GM12873 (cell line): ENCODE results near the gene UBE2H.

Source experiments
- TF ChIP-seq, protein P1 (sequence below): IDR thresholded peaks from 2 replicates; pipeline ENCODE4 v1.5.1; 2012; ENCODE audit warnings: low read depth, mild to moderate bottlenecking, moderate library complexity, low read length, control low read depth; ENCODE audit not compliant: insufficient read depth; ENCODE audit errors: missing control alignments

UBE2H gene

GRCh38 chr7:129955993-129956543, 3.3 kb upstream of the UBE2H start:
- TF ChIP-seq, protein P1, sequence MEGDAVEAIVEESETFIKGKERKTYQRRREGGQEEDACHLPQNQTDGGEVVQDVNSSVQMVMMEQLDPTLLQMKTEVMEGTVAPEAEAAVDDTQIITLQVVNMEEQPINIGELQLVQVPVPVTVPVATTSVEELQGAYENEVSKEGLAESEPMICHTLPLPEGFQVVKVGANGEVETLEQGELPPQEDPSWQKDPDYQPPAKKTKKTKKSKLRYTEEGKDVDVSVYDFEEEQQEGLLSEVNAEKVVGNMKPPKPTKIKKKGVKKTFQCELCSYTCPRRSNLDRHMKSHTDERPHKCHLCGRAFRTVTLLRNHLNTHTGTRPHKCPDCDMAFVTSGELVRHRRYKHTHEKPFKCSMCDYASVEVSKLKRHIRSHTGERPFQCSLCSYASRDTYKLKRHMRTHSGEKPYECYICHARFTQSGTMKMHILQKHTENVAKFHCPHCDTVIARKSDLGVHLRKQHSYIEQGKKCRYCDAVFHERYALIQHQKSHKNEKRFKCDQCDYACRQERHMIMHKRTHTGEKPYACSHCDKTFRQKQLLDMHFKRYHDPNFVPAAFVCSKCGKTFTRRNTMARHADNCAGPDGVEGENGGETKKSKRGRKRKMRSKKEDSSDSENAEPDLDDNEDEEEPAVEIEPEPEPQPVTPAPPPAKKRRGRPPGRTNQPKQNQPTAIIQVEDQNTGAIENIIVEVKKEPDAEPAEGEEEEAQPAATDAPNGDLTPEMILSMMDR, result no peak

GRCh38 chr7:129952086-129952652, 591 bp downstream of the UBE2H start:
- TF ChIP-seq, protein P1, result no peak

GRCh38 chr7:129951226-129952085, 1.3 kb downstream of the UBE2H start:
- TF ChIP-seq, protein P1, result no peak

DNA sequence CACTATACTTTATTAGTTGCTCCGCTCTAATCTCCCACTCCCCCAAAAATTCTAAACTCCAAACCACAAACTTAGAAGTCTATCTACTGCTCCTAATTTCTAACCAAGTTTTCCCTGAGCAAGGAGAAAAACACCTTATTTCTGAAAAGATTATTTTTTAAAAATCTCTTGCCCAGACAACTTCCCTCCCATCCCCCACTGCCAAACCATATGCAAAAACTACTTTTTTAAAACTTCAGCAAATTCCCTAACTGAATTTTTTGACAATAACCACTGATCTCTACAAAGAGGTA, 1.9 kb downstream of the UBE2H start:
- TF ChIP-seq, protein P1, result no peak

GRCh38 chr7:129950191-129950932, 2.4 kb downstream of the UBE2H start:
- TF ChIP-seq, protein P1, result no peak

DNA sequence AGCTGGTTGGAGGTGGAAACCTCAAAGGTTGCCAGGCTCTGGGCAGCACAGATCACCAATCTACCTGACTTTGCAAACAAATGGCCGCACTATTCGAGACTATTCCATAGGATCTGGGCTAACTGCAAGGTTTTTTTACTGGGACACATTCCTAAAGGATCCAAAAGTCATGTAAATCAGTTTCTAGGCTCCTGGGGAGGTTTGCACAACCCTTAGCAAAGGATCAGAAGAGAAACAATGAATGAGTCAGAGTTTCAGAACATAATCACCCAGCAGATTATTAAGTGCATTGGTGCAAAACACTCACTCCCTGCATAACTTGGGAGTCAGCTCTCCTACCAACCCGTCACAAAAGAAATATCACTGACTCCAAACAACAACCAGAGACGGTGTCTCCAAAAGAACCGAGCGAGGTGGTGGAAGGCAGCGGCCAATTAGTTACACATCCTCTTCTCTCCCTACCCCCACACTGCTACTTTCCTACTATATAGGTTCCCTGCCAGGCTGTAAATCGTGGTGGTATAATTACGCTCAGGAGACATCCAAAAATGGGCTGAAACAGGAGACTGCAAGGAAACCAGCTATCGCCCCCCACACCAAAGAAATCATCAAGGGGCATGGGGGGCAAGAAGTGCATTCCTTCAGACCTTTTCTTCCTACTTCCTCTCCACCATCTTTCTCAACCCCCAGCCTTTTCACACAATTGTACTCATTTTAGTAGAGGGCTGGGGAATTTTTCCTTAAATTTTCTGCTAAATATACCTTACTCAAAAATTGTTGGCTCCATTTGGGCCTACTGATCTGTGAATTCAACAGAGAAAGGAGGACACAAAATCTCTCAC, 3.2 kb downstream of the UBE2H start:
- TF ChIP-seq, protein P1, result no peak

DNA sequence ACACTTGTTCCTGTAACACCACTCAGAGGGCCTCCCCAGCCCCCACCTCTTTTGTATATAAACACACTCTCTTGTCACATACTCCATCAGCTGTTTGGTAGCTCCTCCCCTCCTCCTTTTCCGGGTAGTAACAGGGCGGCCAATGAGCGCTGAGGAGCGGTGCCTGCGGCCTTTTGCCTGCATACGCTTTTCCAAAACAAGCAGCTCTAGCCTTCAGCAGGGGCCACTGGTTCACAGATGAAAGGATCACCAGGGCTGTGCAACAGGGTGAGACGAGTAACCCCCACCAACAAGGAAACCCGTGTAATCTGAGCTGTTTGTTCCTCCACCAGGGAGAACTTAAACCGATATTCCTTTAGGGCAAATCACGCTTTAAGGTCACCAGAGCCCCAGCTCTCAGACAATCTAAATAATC, 3.9 kb downstream of the UBE2H start:
- TF ChIP-seq, protein P1, result no peak
